GM12873 (cell line): Measurements from ENCODE around the gene SLC18A2.

ENCODE experiments used
- CTCF ChIP-seq: IDR thresholded peaks from 2 replicates; pipeline ENCODE4 v1.5.1; 2012; ENCODE audit warnings: low read depth, mild to moderate bottlenecking, moderate library complexity, low read length, control low read depth; ENCODE audit not compliant: insufficient read depth; ENCODE audit errors: missing control alignments

The SLC18A2 gene

GRCh38 chr10:117239721-117240620 is 943 bp upstream of the SLC18A2 start:
- TF ChIP-seq CTCF = no peak

GRCh38 chr10:117241541-117242462 is 888 bp downstream of the SLC18A2 start:
- no peak for TF ChIP-seq CTCF

GRCh38 chr10:117242463-117242832 is 1.5 kb downstream of the SLC18A2 start:
- TF ChIP-seq CTCF = no peak

- no peak for TF ChIP-seq CTCF
Observed at GRCh38 chr10:117246997-117247671, 6.2 kb downstream of the SLC18A2 start.

- no peak for TF ChIP-seq CTCF
Observed at GRCh38 chr10:117248750-117249465, 8.0 kb downstream of the SLC18A2 start.

GRCh38 chr10:117249493-117250093 is 8.7 kb downstream of the SLC18A2 start:
- TF ChIP-seq CTCF = no peak
